ENCODE measurements around the gene DOCK8. TPM values are rescaled to one million over a fixed set of nuclear protein-coding genes. Genes with fewer than 3 reads are reported as not detected.

Gene DOCK8
- total and polyA plus RNA-seq, 2 of the 4 experiments (the other 2 are of a cell fraction), result not detected

DNA sequence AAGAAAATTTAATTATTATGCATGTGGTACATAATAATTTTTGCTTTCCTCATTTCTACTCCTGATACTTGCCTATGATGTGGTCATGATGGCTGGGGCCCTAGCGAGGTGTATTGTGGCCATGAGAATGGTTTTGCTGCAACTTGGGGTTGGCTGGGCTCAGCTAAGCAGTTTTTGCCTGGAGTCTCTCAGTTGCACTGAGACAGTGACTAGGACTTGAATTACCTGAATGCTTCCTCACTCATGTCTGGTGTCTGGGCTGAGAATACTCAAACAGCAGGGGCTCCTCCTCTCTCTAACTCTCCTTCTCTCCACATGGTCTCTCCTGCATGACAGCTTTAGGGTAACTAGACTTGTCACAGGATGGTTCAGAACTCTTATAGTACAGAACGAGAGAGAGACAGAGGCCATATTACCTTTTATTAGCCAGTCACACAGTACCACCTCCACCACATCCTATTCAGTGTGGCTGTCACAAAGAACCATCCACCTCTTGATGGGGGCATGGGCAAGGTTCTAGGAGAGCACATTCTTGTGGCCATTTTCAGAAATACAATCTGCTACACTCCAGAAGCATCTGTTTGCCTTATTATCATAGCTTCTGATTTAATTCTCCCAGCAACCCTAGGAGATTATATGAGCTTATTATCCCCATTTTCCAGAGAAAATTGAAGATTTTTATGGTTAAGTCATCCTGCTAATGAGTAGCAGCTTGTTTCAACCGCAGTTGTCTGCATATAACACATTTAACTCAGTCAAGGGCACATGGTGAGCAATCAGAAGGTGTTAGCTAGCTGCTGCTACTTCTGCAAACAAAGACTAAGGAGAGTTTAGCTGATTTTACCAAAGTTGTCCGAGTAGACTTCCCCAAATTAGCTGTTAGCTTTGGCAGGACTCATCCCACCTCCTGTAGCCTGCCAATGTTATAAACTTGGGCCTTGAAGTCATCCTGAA, 245.1 kb downstream of the DOCK8 start:
- Histone ChIP-seq H3K9me3 (ENCODE audit: control insufficient read depth, insufficient read depth, low read length) (no peaks in the 10 kb centered on the region), H3K14ac (replicated peaks; ENCODE audit: low read depth, low read length) (no peak overlapping the region), H3K18ac (ENCODE audit: low read depth, low read length) (no peak overlapping the region), H3K4me2 (ENCODE audit: low read depth, low read length) (no peak overlapping the region), H4K91ac (ENCODE audit: insufficient read depth, low read depth, low read length) (no peak overlapping the region), H4K8ac (ENCODE audit: low read depth in 2 of 2, low read length in 2 of 2) (no peak overlapping the region), H3K27me3 (ENCODE audit: control insufficient read depth, insufficient read depth, low read length) (peaks cover 6% of the 10 kb centered on the region; the same call in 1 of the 2 replicates), H3K4ac (ENCODE audit: low read depth, low read length) (no peak overlapping the region), H3K9me1 (ENCODE audit: insufficient read depth, low read length) (no peaks in the 10 kb centered on the region), H2BK5ac (ENCODE audit: low read depth, low read length, poor library complexity, severe bottlenecking) (no peak overlapping the region), H3K36me3 (ENCODE audit: control insufficient read depth, insufficient read depth, low read length) (no peaks in the 10 kb centered on the region), H2BK15ac (ENCODE audit: low read depth, low read length) (no peak overlapping the region), H3K79me1 (ENCODE audit: low read depth in 1 of 2, low read length in 2 of 2) (no peaks in the 10 kb centered on the region), H4K5ac (ENCODE audit: low read depth, low read length) (no peak overlapping the region), H3K4me3 (ENCODE audit: insufficient read depth, low read depth, low read length) (no peak overlapping the region), H4K20me1 (ENCODE audit: insufficient read depth, low read length) (no peaks in the 10 kb centered on the region), H3K4me1 (ENCODE audit: control insufficient read depth, insufficient read depth, low read length) (no peaks in the 10 kb centered on the region), H2BK120ac (ENCODE audit: low read depth, low read length) (no peak overlapping the region), H3K9ac (ENCODE audit: low read depth, low read length) (no peak overlapping the region), H2BK20ac (ENCODE audit: low read depth, low read length) (no peak overlapping the region), H2AK5ac (ENCODE audit: low read depth, low read length) (no peak overlapping the region), H2AFZ (replicated peaks; ENCODE audit: low read length, poor library complexity) (no peak overlapping the region), H3K27ac (ENCODE audit: insufficient read depth, low read length) (no peak overlapping the region), H2AK9ac (replicated peaks; ENCODE audit: low read depth, low read length, poor library complexity) (no peak overlapping the region), H3K56ac (ENCODE audit: extremely low read depth, insufficient read depth, low read length) (no peak overlapping the region), H3K23ac (ENCODE audit: low read depth, low read length) (no peak overlapping the region)
- in situ Hi-C loops (cut with MboI; ENCODE audit: low sequenced_read_pairs), result no loop called here
- CTCF ChIA-PET, result interaction anchor here (1.2 kb wide), 1 partner anchor 9 kb away, joined by 3 read pairs; no protein-coding TSS in a partner anchor
- BruUV-seq (replicated peaks), result no TSS peak
- intact Hi-C loops (cut with micrococcal nuclease), result no loop called here
- ATAC-seq (ENCODE audit: low read depth), result no peak
- POLR2A ChIA-PET (ENCODE audit: unreplicated experiment), result no interaction called here
- WGBS, 2 experiments (ENCODE audit: extremely low coverage in 2 of 2, insufficient read length in 1 of 2), result no CpG with 5 or more reads among the region's 4 CpGs
- no peak for DNase-seq
- dilution Hi-C loops (cut with HindIII; ENCODE audit: low sequenced_read_pairs, unreplicated experiment), result no loop called here
- TF ChIP-seq, protein P1, sequence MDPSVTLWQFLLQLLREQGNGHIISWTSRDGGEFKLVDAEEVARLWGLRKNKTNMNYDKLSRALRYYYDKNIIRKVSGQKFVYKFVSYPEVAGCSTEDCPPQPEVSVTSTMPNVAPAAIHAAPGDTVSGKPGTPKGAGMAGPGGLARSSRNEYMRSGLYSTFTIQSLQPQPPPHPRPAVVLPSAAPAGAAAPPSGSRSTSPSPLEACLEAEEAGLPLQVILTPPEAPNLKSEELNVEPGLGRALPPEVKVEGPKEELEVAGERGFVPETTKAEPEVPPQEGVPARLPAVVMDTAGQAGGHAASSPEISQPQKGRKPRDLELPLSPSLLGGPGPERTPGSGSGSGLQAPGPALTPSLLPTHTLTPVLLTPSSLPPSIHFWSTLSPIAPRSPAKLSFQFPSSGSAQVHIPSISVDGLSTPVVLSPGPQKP (IDR thresholded peaks at IDR 0.05; ENCODE audit: borderline replicate concordance, low read depth, low read length), result no peak
- no peak for TF ChIP-seq BHLHE40 (IDR thresholded peaks at IDR 0.05; ENCODE audit: low read depth, low read length)
- no peak for TF ChIP-seq RFX5 (IDR thresholded peaks at IDR 0.05; ENCODE audit: low read depth, low read length)
- TF ChIP-seq, protein P2, sequence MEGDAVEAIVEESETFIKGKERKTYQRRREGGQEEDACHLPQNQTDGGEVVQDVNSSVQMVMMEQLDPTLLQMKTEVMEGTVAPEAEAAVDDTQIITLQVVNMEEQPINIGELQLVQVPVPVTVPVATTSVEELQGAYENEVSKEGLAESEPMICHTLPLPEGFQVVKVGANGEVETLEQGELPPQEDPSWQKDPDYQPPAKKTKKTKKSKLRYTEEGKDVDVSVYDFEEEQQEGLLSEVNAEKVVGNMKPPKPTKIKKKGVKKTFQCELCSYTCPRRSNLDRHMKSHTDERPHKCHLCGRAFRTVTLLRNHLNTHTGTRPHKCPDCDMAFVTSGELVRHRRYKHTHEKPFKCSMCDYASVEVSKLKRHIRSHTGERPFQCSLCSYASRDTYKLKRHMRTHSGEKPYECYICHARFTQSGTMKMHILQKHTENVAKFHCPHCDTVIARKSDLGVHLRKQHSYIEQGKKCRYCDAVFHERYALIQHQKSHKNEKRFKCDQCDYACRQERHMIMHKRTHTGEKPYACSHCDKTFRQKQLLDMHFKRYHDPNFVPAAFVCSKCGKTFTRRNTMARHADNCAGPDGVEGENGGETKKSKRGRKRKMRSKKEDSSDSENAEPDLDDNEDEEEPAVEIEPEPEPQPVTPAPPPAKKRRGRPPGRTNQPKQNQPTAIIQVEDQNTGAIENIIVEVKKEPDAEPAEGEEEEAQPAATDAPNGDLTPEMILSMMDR (conservative IDR thresholded peaks at IDR 0.05; ENCODE audit: low read depth, low read length), result no peak
- no peak for TF ChIP-seq MAZ (IDR thresholded peaks at IDR 0.05; ENCODE audit: borderline replicate concordance, low read depth, low read length)
- TF ChIP-seq RAD21 (IDR thresholded peaks at IDR 0.05; ENCODE audit: low read length), result no peak
- no peak for TF ChIP-seq RCOR1 (IDR thresholded peaks at IDR 0.05; ENCODE audit: insufficient replicate concordance, low read length)
- TF ChIP-seq MAFK (IDR thresholded peaks at IDR 0.05; ENCODE audit: low read depth, low read length), result no peak
- no peak for TF ChIP-seq CEBPB (IDR thresholded peaks at IDR 0.05; ENCODE audit: low read depth, low read length)
- TF ChIP-seq CHD1 (IDR thresholded peaks at IDR 0.05; ENCODE audit: low read depth, low read length), result no peak
- no peak for TF ChIP-seq NFE2L2 (IDR thresholded peaks at IDR 0.05; ENCODE audit: low read depth, low read length)
- no peak for TF ChIP-seq MXI1 (IDR thresholded peaks at IDR 0.05; ENCODE audit: borderline replicate concordance, low read depth, low read length)
- no peak for TF ChIP-seq FOS (IDR thresholded peaks at IDR 0.05; ENCODE audit: low read depth, low read length)
- TF ChIP-seq SMC3 (IDR thresholded peaks at IDR 0.05; ENCODE audit: low read depth, low read length), result no peak
